ENCODE data around the gene IMMP2L. TPM values are rescaled to one million over a fixed set of nuclear protein-coding genes. Genes with fewer than 3 reads are reported as not detected.

The IMMP2L gene
- total RNA-seq, 2 experiments from 2014 or later: 17.4 to 30.2 TPM

DNA sequence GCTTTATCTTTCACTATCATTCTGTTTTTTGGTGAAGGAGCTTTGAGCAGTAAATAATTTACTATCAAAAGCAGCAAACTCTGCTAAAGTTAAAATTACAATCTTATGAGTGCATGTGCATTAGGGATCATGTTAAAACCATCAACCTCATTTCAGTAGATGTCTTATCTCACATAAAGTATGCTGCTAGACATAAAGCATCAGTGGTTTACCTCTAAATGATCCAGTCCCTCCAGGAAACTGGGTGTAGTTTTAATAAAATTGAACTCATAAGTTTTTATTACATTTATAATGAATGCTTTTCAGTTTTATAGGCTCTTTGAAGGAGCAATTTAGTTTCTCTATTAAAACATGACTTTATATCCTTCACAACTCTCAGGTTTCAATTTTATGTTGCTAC lies 362.6 kb downstream of the IMMP2L start:
- POLR2A ChIA-PET: no interaction called here
- intact Hi-C loops (cut with micrococcal nuclease): no loop called here
- Mint-ChIP-seq H3K27me3 (no peaks in the 10 kb centered on the region), H3K36me3 (ENCODE audit: low read depth) (peaks cover 16% of the 10 kb centered on the region), H3K4me3 (no peak overlapping the region), H3K4me1 (ENCODE audit: low read depth) (peaks cover 10% of the 10 kb centered on the region), H3K9me3 (peaks cover 5% of the 10 kb centered on the region), H3K27ac (no peak overlapping the region)
- CTCF ChIA-PET: no interaction called here
- TF ChIP-seq CTCF (IDR thresholded peaks at IDR 0.05): no peak
- ATAC-seq (no peak), DNase-seq (no peak)

DNA sequence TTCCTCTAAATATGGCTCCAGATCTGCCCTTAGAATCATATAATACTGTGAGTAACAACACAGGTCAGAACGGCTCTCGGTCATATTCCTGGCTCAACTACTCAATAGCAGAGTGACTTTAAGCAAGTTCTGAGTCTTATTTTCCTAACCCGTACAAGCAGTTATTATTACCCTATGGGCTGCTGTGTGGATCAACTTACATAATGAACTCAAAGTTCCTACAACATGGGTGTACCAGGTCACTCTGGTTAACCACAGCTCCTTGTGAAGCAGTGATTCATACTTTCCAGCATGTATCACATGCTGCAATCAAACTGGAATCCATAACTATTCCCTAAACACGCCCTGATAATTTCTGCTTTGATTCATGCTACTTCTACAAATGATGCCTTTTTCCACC lies 364.0 kb downstream of the IMMP2L start:
- Mint-ChIP-seq H3K4me3 (no peak overlapping the region), H3K4me1 (ENCODE audit: low read depth) (peaks cover 10% of the 10 kb centered on the region), H3K9me3 (peaks cover 5% of the 10 kb centered on the region), H3K27me3 (no peaks in the 10 kb centered on the region), H3K36me3 (ENCODE audit: low read depth) (peaks cover 16% of the 10 kb centered on the region), H3K27ac (no peak overlapping the region)
- CTCF ChIA-PET: no interaction called here
- intact Hi-C loops (cut with micrococcal nuclease): no loop called here
- no peak for TF ChIP-seq CTCF (IDR thresholded peaks at IDR 0.05)
- ATAC-seq: peak; percentile 56
- DNase-seq: peak; percentile 10
- POLR2A ChIA-PET: no interaction called here

DNA sequence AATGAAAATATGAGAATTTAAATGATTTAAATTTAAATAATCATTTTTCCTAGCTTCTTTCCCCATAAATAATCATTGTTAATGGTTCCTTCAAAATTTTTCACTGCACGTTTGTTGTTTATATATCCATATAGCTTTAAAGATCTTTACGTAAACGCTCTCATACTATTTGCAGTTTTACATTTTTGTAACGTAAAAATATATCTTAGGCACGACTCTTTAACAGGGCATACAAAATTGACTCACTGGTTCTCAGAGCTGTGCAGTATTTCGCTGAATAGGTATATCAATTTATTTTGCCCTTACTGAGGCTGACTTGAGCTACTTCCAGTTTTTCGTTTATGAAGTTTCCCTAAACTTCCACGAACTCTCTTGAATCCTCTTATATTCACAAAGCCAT lies 365.6 kb downstream of the IMMP2L start:
- Mint-ChIP-seq H3K27ac (no peak overlapping the region), H3K9me3 (peaks cover 1% of the 10 kb centered on the region), H3K36me3 (ENCODE audit: low read depth) (peaks cover 7% of the 10 kb centered on the region), H3K4me3 (no peak overlapping the region), H3K27me3 (no peaks in the 10 kb centered on the region), H3K4me1 (ENCODE audit: low read depth) (peaks cover 10% of the 10 kb centered on the region)
- ChIA-PET POLR2A (no interaction called here), CTCF (no interaction called here)
- no peak for DNase-seq
- no peak for ATAC-seq
- no peak for TF ChIP-seq CTCF (IDR thresholded peaks at IDR 0.05)
- intact Hi-C loops (cut with micrococcal nuclease): no loop called here

- ChIA-PET CTCF (no interaction called here), POLR2A (no interaction called here)
- Mint-ChIP-seq H3K4me1 (ENCODE audit: low read depth) (peaks cover 2% of the 10 kb centered on the region), H3K9me3 (peaks cover 3% of the 10 kb centered on the region), H3K27ac (no peak overlapping the region), H3K27me3 (no peaks in the 10 kb centered on the region), H3K36me3 (ENCODE audit: low read depth) (peaks cover 5% of the 10 kb centered on the region), H3K4me3 (no peak overlapping the region)
- ATAC-seq: no peak
- intact Hi-C loops (cut with micrococcal nuclease): no loop called here
- DNase-seq: no peak
- TF ChIP-seq CTCF (IDR thresholded peaks at IDR 0.05): no peak
Measured at GRCh38 chr7:111192614-111193413, 369.5 kb downstream of the IMMP2L start.

GRCh38 chr7:111190804-111191203 lies 371.5 kb downstream of the IMMP2L start:
- Mint-ChIP-seq H3K36me3 (ENCODE audit: low read depth) (peaks cover 2% of the 10 kb centered on the region), H3K4me3 (no peak overlapping the region)
- intact Hi-C loops (cut with micrococcal nuclease): no loop called here

More at GRCh38 chr7:111190804-111191203, 371.5 kb downstream of the IMMP2L start:
- Mint-ChIP-seq H3K27ac (no peak overlapping the region), H3K27me3 (no peaks in the 10 kb centered on the region), H3K4me1 (ENCODE audit: low read depth) (no peaks in the 10 kb centered on the region), H3K9me3 (peaks cover 2% of the 10 kb centered on the region)
- DNase-seq (no peak), ATAC-seq (no peak)
- ChIA-PET POLR2A (no interaction called here), CTCF (no interaction called here)
- no peak for TF ChIP-seq CTCF (IDR thresholded peaks at IDR 0.05)

Measured in activated CD8-positive, alpha-beta T cell treated with anti-CD3 and anti-CD28 coated beads for 36 hours (primary cell).